Measurements from ENCODE around the gene FRMD4B.

The FRMD4B gene

GRCh38 chr3:69304396-69304795 lies 81.5 kb downstream of the FRMD4B start:
- TF ChIP-seq, protein P1, sequence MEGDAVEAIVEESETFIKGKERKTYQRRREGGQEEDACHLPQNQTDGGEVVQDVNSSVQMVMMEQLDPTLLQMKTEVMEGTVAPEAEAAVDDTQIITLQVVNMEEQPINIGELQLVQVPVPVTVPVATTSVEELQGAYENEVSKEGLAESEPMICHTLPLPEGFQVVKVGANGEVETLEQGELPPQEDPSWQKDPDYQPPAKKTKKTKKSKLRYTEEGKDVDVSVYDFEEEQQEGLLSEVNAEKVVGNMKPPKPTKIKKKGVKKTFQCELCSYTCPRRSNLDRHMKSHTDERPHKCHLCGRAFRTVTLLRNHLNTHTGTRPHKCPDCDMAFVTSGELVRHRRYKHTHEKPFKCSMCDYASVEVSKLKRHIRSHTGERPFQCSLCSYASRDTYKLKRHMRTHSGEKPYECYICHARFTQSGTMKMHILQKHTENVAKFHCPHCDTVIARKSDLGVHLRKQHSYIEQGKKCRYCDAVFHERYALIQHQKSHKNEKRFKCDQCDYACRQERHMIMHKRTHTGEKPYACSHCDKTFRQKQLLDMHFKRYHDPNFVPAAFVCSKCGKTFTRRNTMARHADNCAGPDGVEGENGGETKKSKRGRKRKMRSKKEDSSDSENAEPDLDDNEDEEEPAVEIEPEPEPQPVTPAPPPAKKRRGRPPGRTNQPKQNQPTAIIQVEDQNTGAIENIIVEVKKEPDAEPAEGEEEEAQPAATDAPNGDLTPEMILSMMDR (IDR thresholded peaks at IDR 0.05): no peak

DNA sequence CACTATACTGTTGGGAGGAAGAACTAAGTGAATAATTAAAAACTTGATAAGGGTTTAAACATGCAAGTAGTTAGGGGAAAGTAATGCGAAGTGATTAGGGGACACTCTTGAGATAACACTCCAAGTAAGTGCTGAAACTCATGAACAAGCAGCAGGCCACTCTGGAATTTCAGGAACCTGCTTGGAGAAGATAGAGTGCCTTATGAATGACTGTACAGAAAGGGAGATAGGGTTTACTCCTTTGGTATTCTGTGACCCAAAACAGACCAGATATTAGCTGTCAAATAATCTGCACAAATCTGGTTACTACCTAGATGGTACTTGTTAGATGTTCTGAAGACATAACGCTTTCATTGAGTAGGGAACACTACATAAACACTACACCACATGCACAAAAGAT lies 85.6 kb downstream of the FRMD4B start:
- TF ChIP-seq, protein P1 (IDR thresholded peaks at IDR 0.05): no peak

GRCh38 chr3:69299344-69299743 lies 86.5 kb downstream of the FRMD4B start:
- TF ChIP-seq, protein P1 (IDR thresholded peaks at IDR 0.05): peak; percentile 27; the same call in 1 of the 2 replicates

GRCh38 chr3:69297501-69297900 lies 88.4 kb downstream of the FRMD4B start:
- TF ChIP-seq, protein P1 (IDR thresholded peaks at IDR 0.05): no peak

- TF ChIP-seq, protein P1 (IDR thresholded peaks at IDR 0.05): no peak
Measured at GRCh38 chr3:69296995-69297394, 88.9 kb downstream of the FRMD4B start.

DNA sequence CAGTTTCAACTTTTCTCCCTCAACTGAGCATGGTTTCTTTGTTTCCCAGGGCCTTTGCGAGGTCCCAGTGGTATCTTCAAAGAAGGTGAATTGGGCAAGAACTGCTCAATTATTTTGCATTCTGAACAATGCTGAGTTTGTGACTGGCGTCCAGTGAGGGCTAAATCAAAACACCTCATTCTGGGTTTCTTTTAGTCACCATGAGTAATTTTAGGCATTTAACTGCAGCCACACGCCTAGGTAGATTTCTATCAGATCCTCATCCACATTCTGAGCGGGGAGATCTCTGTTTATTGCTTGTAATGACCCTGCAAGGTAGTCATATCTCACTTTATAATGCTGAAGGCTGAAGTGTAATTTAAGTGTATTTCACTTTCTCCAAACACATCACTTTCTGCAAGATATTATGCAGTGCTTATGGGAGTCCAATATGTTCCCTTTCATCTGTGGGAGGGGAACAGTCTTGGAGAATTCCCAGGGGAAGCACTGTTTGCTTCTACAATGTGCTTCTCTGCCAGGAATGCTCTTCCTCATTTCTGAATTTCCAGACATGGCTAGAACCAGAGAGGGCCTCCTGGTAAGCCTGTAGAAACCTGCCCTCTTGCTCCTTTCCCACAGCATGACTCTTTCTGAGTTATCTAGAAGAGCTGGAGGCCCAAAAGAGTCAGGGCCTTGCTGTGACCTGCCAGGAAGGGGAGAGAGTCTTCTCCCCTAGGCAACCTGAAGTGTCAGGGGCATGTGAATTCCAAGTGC lies 91.7 kb downstream of the FRMD4B start:
- TF ChIP-seq, protein P1 (IDR thresholded peaks at IDR 0.05): no peak

GRCh38 chr3:69292959-69293574 lies 92.8 kb downstream of the FRMD4B start:
- TF ChIP-seq, protein P1 (IDR thresholded peaks at IDR 0.05): no peak

All from LNCAP (cell line).